Spinal cord (tissue), 10 donors: Measurements from ENCODE around the gene MYH14. TPM values are rescaled to one million over a fixed set of nuclear protein-coding genes. Genes with fewer than 3 reads are reported as not detected.

Experiments
- DNase-seq, 6 donors: peaks; one replicate each; pipeline versions ENCODE4 v3.0.0 to v3.0.0-alpha.2; 2013 to 2015; ENCODE audit warnings: low spot score in 6 of 6, low read depth in 4 of 6
- H3K27ac ChIP-seq: one replicate; pipeline ENCODE4 v1.5.1; 2013; ENCODE audit warnings: low read depth, low read length, control low read depth
- H3K27me3 ChIP-seq: one replicate; pipeline ENCODE4 v1.6.1; 2013; ENCODE audit warnings: low read length; ENCODE audit not compliant: control insufficient read depth, insufficient read depth
- H3K36me3 ChIP-seq: one replicate; pipeline ENCODE4 v1.6.1; 2013; ENCODE audit warnings: low read length; ENCODE audit not compliant: control insufficient read depth, insufficient read depth
- H3K4me1 ChIP-seq: one replicate; pipeline ENCODE4 v1.6.1; 2013; ENCODE audit warnings: low read length; ENCODE audit not compliant: control insufficient read depth, insufficient read depth
- H3K4me3 ChIP-seq: one replicate; pipeline ENCODE4 v1.5.1; 2013; ENCODE audit warnings: low read depth, low read length, control low read depth
- H3K9me3 ChIP-seq: one replicate; pipeline ENCODE4 v1.6.1; 2013; ENCODE audit warnings: low read length; ENCODE audit not compliant: control insufficient read depth, insufficient read depth
- WGBS: methylation state at CpG from one replicate; pipeline ENCODE4 v1.1.5; 2013; ENCODE audit warnings: missing lambda C conversion rate; ENCODE audit not compliant: insufficient coverage; 5-methylcytosine and 5-hydroxymethylcytosine counted together
- polyA plus RNA-seq, 2 donors: library from polyadenylated mRNA; unstranded; fragments of 120-200 nt; gene quantifications; one replicate each; pipeline ENCODE4 v1.2.1, GENCODE V29; 2013; ENCODE audit not compliant: insufficient read length in 2 of 2
- total RNA-seq, 2 donors: library from RNA; depleted of rRNA in 1 of 2; stranded (reverse); fragments of 120-200 nt in 1 of 2; fragments of >200 nt in 1 of 2; gene quantifications; one replicate each; pipeline versions ENCODE4 v1.2.3 to v1.2.4, GENCODE V29; 2013 to 2014
- donor health status: healthy.

Gene MYH14
- total and polyA plus RNA-seq, 4 donors, result 4.1 to 16.8 (median 10.9) TPM

DNA sequence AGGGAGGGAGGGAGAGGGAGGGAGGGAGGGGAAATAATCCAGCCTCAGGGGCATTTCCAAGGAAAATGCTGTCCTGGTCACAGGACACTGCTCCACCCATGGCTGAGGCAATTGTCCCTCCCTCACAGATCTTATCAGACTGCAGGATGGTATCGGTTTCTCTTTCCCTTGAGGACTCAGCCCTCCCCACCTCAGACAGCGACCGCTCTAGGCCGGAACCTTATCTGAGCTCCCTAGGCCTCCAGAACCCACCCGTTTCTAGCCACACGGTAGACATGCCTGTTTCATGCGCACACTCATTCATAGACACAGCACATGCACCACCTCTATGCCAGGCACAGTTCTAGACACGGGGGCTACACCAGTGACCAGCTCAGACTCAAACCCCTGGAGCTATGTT is 30.3 kb upstream of the MYH14 start:
- Histone ChIP-seq H3K36me3 (no peaks in the 10 kb centered on the region), H3K9me3 (no peaks in the 10 kb centered on the region), H3K27ac (no peak overlapping the region), H3K4me1 (no peaks in the 10 kb centered on the region), H3K4me3 (no peak overlapping the region), H3K27me3 (no peaks in the 10 kb centered on the region)
- 70% methylated on average over 6 of the region's 8 CpGs for WGBS
- no peak for DNase-seq

DNA sequence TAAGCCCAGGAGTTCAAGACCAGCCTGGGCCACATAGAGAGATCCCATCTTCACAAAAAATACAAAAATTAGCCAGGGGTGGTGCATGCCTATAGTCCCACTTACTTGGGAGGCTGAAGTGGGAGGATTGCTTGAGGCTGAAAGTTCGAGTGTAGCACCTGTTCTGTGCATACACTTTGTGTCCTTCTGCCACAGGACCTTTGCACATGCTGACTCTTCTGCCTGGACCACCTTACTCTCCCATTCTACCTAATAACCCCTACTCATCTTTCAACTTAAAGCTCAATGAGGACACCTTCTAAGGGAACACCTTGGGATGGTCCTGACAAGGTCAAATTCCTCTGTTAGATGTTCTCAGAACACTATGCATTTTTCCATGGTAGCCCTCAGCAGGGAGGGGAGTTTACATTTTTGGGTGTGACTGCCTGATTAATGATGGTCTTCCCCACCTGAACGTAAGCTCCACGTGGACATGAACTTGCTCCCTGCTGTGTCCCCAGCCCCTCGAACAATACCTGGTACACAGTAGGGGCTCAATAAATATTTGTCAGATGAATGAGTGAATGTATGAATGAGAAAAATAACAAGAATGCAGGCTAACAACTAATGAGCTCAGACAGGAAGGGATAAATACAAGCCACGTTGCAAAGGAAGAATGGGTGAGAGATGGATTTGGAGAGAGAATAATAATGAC is 29.2 kb upstream of the MYH14 start:
- no peaks in the 10 kb centered on the region for H3K9me3 ChIP-seq
- no peak overlapping the region for H3K4me3 ChIP-seq
- H3K36me3 ChIP-seq, result no peaks in the 10 kb centered on the region
- H3K27ac ChIP-seq, result no peak overlapping the region
- H3K4me1 ChIP-seq, result no peaks in the 10 kb centered on the region
- no peak for DNase-seq
- WGBS, result 41% methylated on average over 4 of the region's 5 CpGs
- H3K27me3 ChIP-seq, result no peaks in the 10 kb centered on the region

DNA sequence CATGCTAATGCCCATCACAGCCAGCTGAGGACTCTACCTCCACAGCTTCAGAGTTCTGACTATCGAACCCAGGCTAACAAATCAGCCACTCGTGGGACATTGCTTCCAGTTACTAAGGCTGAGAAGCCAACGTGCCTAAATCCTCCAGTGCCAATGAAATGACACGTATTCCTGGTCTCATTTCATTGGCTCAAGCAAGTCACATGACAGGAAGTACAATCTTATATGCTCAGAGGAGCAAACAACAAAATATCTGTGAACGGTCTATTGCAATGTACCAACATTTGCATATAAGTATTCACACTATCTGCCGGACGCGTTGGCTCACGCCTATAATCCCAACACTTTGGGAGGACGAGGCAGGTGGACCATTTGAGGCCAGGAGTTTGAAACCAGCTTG is 27.5 kb upstream of the MYH14 start:
- H3K27ac ChIP-seq, result no peak overlapping the region
- no peak overlapping the region for H3K4me3 ChIP-seq
- no peaks in the 10 kb centered on the region for H3K9me3 ChIP-seq
- H3K36me3 ChIP-seq, result no peaks in the 10 kb centered on the region
- DNase-seq, result no peak
- H3K4me1 ChIP-seq, result no peaks in the 10 kb centered on the region
- no peaks in the 10 kb centered on the region for H3K27me3 ChIP-seq
- WGBS, result 84% methylated on average over 9 of the region's 10 CpGs

DNA sequence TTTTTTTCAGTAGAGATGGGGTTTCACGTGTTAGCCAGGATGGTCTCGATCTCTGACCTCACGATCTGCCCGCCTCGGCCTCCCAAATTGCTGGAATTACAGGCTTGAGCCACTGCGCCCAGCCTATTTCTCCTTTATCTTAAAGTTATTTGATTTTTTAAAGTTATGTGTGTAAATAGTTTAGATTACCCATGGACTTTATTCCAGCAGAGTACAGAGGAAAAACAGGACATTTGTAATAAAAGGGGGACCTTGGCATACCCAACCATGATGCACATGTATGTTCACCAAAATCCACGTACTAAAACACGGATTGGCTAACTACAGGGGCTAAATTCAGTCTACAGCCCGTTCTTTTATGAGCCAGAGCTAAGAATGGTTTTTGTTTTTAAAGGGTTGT is 26.6 kb upstream of the MYH14 start:
- DNase-seq, result no peak
- Histone ChIP-seq H3K4me3 (no peak overlapping the region), H3K27ac (no peak overlapping the region), H3K27me3 (no peaks in the 10 kb centered on the region), H3K36me3 (no peaks in the 10 kb centered on the region), H3K4me1 (no peaks in the 10 kb centered on the region), H3K9me3 (no peaks in the 10 kb centered on the region)
- whole genome bisulfite sequencing, result 61% methylated on average over 2 of the region's 9 CpGs

DNA sequence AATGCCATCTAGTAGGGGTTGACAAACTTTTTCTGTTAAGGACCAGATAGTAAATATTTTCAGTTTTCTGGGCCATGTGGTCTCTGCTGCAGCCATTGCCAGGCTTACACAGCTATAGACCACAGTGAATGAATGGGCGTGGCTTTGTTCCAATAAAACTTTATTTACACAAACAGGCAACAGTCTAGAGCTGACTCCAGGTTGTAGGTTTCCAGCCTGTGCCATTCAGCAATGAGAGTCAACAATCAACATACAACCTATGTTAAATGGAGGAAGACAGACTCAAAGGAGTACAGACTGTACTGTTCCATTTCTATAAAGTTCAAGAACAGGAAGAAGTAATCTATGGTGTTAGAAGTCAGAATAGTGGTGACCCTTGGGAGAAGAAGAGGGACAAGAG is 25.1 kb upstream of the MYH14 start:
- Histone ChIP-seq H3K36me3 (no peaks in the 10 kb centered on the region), H3K9me3 (no peaks in the 10 kb centered on the region), H3K27me3 (no peaks in the 10 kb centered on the region), H3K27ac (no peak overlapping the region), H3K4me1 (no peaks in the 10 kb centered on the region), H3K4me3 (no peak overlapping the region)
- no peak for DNase-seq
- WGBS, result no CpG with 5 or more reads among the region's 1 CpG

DNA sequence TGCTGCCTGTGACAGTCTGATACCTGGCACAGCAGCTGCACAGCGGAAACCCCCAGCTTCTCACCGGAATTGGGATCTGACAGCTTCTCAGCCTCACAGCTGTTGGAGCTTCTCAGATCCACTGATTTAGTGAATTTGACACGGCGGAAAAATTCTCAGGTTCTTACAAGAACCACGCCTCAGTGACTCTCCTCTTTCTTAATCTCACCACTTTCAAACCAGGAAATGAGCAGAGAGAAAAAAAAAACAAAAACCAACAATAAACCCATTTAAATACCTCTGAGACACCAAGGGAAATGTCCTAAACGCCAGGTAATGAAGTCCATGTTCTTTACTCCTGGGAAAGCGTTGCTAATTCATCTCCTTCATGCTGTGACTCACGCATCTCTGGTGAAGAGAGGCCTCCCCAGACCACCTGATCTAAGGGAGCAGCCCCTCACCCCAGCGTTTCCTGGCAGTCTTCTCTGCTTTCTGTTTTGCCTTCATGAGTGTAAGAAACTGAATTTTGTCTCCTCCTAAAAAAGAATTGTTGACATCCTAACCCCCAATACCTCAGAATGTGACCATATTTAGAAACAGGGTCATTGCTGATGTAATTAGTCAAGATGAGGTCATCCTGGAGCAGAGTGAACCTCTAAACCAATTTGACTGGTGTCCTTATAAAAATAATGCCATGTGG is 24.4 kb upstream of the MYH14 start:
- WGBS, result 63% methylated on average over 7 of the region's 9 CpGs
- Histone ChIP-seq H3K4me1 (no peaks in the 10 kb centered on the region), H3K4me3 (no peak overlapping the region), H3K27me3 (no peaks in the 10 kb centered on the region), H3K36me3 (no peaks in the 10 kb centered on the region), H3K9me3 (no peaks in the 10 kb centered on the region), H3K27ac (no peak overlapping the region)
- no peak for DNase-seq

DNA sequence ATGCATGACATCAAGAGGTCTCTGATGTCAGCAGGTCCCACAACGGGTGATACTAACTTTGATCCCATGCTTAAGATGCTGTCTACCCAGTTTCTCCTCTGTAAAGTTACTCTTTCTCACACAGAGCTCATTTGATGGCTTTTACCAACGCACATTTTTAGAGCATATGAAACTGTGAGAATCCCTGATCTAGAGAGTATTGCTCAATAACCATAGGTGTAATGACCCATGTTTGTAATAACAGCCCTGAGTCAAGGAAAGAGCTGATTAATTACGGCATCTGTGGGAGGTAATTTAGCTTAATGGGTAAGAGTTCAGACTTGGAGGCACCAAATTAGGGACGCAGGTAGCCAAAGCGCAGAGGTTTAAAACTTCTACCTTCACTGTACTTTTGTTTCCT is 22.3 kb upstream of the MYH14 start:
- no peak overlapping the region for H3K4me3 ChIP-seq
- H3K36me3 ChIP-seq, result no peaks in the 10 kb centered on the region
- DNase-seq, result peak in 1 of 6 donors; percentile 39
- H3K27me3 ChIP-seq, result no peaks in the 10 kb centered on the region
- H3K4me1 ChIP-seq, result no peaks in the 10 kb centered on the region
- no peak overlapping the region for H3K27ac ChIP-seq
- no peaks in the 10 kb centered on the region for H3K9me3 ChIP-seq
- WGBS, result 92% methylated on average over 2 of the region's 5 CpGs

DNA sequence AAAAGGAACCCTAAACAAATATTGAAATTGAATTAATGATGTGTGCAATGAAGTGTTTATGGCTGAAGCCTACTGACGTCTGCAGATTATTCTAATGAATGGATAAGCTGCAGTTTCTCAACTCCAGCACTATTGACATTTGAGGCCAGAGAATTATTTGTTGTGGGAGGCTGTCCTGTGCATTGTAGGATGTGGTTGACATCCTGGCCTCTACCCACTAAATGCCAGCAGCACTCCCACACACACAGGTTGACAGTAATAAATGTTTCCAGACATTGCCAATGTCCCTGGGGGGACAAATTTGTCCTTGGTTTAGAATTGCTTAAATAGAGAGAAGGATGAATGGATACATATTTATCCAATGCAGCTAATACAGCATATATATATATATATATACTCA is 19.2 kb upstream of the MYH14 start:
- WGBS, result no CpG with 5 or more reads among the region's 1 CpG

DNA sequence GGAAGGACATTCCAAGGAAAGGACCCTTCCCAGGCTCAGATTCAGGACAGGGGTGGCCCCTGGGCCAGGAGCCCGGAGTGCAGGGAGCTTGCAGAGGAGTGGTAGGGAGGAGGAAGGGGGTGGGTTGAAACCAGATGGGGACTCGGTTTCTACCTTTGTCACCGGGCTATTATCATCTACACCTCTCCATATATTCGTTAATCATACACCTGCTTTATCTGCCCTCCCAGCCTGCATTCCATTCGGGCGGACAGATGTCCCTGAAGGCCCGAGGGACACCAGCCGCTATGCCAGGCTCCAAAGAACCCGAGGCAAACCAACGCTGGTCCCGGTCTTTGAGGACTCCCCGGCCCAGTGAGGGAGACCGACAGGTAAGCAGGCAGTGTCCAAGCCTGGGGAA is 15.5 kb upstream of the MYH14 start:
- DNase-seq, result no peak
- no peak overlapping the region for H3K27ac ChIP-seq
- H3K9me3 ChIP-seq, result no peaks in the 10 kb centered on the region
- H3K4me3 ChIP-seq, result no peak overlapping the region
- H3K27me3 ChIP-seq, result peaks cover 3% of the 10 kb centered on the region
- H3K4me1 ChIP-seq, result no peaks in the 10 kb centered on the region
- H3K36me3 ChIP-seq, result no peaks in the 10 kb centered on the region
- 80% methylated on average over 9 of the region's 13 CpGs for WGBS

More for the DNA sequence above, 19.2 kb upstream of the MYH14 start:
- Histone ChIP-seq H3K9me3 (no peaks in the 10 kb centered on the region), H3K27me3 (no peaks in the 10 kb centered on the region), H3K36me3 (no peaks in the 10 kb centered on the region), H3K27ac (no peak overlapping the region), H3K4me1 (no peaks in the 10 kb centered on the region), H3K4me3 (no peak overlapping the region)
- no peak for DNase-seq

DNA sequence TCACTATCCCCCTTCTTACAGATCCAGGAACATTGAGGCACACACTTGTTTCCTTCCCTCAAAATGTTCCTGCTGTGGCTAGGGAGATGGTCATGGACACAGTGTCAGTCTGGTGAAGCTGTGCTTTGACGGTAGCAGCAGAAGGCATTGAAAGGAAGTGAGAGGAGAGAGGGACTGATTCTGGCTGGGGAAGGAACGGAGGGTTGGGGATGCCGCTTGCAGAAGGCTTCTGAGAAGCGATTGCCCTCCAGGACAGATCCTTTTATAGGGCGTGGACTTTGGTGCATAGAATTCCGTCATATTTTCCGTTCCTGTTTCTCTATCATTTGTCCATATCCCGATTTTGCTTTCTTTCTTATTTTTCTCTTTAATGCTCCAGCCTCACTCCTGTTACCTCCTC is 14.1 kb upstream of the MYH14 start:
- Histone ChIP-seq H3K9me3 (no peaks in the 10 kb centered on the region), H3K27ac (no peak overlapping the region)
- 76% methylated on average over 7 of the region's 8 CpGs for WGBS

More for the DNA sequence above, 14.1 kb upstream of the MYH14 start:
- no peak overlapping the region for H3K4me3 ChIP-seq
- no peaks in the 10 kb centered on the region for H3K36me3 ChIP-seq
- DNase-seq, result no peak
- no peaks in the 10 kb centered on the region for H3K4me1 ChIP-seq
- peaks cover 3% of the 10 kb centered on the region for H3K27me3 ChIP-seq
